HG03175 (cell line): Measurements from ENCODE around the gene DLL1.

ENCODE experiments used
- ATAC-seq: cut with Tn5 transposase; IDR thresholded peaks from one replicate; pipeline ENCODE4 v1.9.1; 2021; ENCODE audit warnings: mild to moderate bottlenecking, moderate library complexity; ENCODE audit not compliant: unreplicated experiment

DLL1 gene

DNA sequence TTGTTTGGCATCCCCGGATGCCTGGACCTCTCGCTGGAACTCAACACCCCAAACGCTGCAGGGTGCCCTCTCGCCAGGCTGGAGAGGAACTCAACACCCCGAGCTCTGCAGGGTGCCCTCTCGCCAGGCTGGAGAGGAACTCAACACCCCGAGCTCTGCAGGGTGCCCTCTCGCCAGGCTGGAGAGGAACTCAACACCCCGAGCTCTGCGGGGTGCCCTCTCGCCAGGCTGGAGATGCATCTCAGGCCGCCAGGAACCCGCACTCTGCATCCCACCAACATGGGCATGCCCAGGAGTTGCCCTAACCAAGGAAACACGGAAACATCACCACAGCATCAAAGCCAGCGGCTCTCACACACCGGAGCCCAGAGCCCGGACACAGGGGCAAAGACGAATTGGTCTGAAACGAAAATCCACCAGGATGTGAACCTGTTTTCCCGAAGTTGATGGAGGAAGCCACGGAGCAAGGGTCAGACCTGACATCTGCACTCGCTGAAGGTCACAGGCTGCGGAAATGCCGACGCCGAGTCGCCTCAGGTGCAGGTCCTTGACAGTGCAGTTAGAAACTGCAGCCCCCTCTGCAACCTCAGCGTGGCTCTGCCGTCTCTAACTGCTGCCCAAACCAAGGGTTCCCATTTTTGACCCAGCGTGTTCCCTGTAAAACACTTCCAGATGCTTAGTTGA lies 37.5 kb downstream of the DLL1 start:
- no peak for ATAC-seq

DNA sequence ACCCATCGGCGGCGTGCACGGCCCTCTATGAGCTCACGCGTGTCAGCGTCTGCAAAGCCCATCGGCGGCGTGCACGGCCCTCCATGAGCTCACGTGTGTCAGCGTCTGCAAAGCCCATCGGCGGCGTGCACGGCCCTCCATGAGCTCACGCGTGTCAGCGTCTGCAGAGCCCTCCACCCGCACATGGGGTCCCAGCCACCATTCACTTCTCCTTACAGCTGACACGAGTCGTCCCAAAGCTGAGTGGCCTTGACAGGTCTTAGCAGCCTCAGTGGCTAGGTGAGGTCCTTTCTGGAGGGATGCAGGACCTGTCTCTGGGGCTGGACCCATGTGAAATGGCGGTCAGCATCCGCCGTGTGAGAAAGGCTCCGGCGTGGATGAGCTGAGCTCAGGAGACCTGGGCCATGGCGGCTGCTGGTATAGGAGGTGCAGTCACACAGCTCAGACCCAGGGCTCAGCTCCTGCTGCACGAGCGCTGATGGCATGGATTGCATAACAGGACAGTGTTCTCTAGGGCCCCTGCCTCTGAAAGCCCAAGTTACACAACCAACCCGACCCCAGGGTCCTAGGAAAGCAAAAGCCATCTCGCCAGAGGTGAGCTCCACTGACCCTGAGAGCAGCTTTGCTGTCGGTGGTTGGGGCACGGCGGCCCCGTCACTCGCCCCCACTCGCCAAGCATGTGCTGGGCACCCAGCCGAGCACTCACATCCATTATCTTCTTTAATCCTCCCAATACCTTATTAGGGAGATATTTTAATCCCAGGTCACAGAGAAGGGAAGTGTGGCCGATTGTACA lies 38.9 kb downstream of the DLL1 start:
- ATAC-seq: no peak

DNA sequence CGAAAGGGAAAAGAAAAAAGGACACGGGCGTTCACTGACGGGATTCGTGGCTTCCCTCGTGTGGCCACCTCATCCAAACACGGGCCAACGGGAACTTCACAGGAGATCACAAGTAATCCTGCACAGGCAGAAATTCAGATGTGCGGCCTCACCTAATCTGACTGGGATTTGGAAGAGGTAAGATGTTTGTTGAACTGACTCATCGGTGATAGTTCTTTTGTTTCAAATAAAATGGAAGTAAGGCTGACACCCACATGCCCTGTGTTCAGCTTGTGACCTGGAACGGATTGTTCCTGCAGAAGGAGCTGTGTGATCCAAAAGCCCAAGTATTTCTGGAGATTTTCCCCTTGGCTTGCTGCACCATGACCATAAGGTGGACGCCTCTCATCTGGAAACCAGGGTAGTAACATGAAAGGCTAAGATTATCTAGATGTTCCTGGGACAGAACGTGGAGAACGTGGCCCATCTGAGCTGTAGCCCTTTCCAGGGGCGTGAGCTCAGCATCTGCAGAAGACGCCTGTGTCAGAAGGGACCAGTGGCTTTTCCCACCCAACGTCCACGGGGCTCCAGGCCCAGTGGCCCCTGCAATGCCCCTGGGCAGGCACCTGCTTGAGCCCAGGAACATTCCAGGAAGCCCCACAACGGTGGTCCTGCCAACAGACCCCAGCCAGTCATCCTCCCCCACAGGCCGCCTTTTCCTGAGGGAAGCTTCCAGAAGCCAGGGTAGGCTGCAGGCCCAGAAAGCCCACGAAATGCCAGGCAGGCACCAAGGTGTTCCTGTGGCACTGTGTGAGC lies 39.7 kb downstream of the DLL1 start:
- ATAC-seq: no peak

DNA sequence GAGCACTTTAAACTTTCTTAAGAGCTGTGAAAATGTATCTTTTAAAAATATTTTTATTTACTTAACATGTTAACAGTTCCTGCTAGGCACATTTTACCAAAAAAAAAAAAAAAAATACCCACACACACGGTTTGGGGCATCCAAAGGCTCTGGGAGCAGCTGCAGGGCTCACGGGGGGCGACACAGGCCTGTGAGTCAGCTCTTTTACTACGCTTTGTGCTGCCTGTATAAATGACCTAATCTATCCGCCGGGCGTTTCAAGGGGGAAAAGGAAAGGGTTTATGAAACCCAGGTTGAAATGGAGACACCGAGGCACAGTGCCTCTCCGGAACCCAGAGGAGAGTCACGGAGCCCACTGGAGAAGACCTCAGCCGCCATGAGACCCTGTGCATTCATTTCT lies 40.4 kb downstream of the DLL1 start:
- no peak for ATAC-seq

DNA sequence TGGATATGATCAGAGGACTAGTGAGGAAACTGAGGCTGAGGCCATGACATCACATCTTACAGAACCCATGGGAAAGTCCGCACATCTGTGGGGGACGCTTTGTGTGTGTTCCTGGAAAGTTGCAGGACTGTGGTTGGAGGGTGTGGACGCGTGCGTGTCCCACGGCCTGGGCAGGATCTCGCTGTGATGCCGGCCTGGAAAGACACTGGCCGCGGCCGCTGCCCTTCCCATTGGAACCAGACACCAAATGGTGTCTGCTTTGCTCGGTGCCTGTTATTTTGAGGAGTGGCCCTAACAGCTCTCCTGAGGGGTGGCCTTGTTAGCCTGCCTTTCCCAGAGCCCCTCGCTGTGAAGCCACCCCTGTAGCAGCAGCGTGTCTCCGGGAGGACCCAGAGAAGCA lies 41.1 kb downstream of the DLL1 start:
- ATAC-seq: no peak

DNA sequence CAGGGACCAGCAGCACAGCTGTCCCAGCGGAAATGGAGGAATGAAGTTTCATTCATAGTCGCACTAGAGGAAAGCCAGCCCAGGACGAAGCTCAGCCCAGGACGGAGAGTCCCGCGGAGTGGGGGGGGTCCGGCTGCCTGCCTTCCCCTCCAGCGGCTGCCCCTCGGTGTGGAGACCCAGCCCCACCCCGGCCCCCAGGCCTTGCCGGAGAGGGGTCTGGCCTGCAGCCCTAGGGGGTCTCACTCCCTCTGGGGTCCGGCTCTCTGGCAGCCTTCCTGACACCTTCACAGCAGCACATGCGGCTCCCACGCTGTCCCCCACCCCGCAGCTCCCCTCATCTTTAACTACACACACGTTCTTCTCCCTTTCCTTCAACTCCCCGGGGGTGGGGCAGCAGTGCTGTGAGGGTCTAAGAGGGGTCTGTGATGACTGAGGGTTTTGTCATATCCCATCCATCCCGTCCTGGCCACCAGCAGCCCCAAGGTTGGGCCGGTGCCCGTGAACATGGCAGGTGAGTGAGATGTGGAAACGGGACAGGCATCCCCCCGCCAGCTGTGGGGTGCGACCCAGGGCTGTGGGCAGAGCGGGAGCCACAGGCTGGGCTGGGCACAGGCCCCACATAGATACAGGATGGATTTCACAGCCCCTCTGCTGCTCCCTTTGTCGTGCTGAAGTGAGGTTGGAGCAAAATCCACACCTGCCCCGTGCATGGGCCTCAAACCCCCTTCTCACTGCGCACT lies 41.8 kb downstream of the DLL1 start:
- ATAC-seq: no peak

DNA sequence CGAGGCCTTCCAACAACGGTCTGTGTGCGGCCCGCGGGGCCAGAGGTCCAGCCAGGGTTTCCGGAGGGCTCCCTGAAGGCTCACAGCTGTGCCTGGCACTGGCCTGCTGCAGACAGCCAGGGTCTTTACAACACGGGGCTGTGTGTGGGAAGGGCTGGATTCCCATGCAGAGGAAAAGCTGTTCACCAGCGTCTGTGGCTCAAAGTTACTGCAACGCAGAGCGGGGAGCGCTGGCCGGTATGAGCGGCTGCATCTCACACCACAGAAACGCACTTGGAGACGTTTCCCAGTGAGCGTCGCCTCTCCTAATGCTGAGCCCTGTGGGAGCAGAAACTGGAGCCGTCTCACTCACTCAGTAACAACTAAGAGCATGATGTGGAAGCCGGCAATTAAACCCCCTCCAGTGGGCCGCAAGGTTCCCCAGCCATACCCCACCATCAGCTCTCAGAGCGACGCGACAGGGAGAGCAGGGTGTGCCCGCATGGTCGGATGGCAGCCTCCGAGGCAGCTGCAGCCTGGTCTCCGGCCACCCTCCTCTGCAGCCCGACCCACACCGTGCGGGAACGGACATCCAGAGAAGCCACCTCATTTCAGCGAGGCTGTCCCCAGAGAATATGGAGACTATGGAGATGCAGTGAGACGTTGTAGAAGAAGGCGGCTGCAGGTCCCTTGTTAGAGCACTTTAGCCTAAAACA lies 42.6 kb downstream of the DLL1 start:
- no peak for ATAC-seq

DNA sequence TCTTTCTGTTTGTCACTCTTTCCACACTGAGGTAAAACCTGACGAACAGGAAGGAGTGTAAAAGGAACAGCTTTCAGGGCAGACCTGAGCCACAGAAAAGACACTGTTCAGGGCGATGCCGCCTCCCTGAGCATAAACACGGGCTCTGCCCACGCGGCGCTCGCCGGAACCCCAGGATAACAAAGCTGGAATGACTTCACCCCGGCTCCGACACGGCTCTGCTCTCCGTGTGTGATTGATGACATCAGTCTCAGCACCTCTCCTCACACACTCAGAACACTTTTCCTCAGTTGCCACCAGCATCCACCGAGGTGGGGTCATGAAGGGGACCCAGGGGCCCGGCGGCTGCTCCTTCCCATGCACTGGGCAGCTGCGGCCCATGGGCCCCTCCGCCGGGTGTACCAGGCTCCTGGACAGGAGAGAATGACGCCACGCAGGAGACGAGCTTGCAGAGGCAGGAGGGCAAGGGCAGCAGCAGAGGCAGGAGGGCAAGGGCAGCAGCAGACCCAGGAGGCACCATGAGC lies 43.6 kb downstream of the DLL1 start:
- ATAC-seq: no peak

DNA sequence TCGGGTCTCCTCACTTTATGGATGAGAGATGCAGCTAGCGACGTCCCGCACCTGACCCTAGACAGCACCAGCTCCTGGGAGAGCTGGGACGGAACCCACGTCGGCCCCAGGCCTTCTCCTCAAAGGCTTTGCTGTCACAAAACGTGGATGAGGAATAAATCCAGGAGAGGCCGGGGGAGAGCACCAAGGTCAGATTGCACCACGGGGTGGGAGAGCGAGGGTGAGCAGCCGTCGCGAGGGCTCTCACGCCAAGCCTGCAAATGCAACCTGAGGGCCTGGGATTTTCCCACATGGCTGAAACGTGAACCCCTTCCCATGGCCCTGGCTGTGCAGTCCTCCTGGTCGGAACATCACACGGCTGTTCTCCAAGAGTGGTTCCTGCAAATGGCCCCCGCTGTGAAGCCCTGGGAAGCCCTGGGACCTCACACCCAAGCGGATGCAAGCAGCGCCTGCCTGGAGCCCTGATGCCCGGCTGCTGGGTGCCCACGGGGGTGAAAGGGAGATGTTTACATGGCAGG lies 45.3 kb downstream of the DLL1 start:
- ATAC-seq: no peak

DNA sequence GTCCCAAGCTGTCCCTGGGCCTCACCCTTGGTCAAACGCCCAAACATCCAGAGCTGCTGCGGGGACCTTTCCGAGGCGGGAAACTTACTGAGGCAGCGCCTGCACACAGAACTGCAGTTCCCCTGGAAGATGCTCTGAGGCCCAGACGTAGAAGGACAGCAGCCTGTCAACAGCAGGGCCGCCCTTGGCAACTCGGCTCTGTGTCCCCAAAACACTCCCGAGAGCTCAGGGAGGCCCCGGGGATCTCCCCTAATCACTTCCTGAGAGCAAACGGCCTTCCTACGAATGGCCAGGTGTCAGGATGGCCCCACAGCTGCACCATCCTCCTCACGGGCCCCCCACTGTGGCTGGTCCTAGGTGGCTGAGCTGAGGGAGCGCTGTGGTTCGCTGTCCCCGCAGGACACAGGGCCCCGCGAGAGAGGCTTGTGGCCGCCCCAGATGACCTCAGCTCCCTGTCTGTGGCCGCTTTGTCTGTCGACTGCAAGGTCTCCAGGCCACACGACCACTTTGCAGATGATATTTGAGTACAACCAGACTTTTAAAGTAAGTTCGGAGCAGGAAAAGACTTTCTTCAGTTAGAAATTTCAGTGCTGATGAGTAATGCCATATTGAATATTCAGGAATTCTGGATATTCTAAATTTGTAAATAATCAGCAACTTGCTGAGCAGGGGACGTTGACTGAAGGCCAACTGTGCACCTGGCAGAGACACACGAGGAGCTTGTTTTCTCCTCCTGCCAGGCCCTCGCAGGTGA lies 46.0 kb downstream of the DLL1 start:
- no peak for ATAC-seq

DNA sequence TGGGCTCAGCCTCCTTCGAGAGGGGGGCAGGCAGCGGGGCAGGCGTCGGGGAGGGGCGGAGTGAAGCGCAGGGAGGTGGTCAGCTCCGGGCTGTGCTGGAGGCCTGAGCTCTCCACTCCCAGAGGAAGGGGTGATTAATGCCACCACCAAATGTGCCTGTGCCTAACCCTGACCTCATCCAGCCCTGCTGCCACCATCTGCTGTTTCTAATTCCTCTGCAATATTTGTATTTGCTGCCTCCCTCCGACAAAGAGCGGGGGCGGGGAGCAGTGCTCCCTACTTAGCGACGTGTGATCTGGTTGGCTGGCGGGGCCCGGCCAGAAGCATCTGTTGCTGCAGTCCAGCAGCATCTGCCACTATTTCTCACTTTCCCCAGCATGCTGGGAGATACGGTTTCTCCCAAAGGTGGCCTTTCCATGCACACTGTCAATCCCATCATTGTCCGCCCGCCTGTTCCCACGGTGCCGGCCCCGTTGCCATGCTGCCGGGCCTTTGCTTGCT lies 47.0 kb downstream of the DLL1 start:
- ATAC-seq: no peak

DNA sequence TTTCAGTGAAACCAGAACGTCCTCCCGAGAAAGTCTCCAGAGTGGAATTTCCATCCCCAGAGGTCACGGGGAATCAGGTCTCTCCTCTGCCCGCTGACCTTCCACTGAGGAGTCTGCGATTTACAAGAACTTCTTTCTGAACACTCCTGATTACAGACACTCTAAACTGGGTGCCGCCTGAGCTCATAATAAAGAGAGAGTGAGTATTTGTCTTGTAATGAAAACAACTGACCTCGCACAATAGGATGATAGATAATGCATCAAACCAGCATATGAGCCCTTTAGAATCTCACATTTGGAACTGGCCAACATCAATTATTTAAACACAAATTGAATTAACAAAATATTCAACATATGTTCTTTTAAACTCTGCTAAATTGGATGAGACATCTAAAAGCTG lies 47.5 kb downstream of the DLL1 start:
- no peak for ATAC-seq

DNA sequence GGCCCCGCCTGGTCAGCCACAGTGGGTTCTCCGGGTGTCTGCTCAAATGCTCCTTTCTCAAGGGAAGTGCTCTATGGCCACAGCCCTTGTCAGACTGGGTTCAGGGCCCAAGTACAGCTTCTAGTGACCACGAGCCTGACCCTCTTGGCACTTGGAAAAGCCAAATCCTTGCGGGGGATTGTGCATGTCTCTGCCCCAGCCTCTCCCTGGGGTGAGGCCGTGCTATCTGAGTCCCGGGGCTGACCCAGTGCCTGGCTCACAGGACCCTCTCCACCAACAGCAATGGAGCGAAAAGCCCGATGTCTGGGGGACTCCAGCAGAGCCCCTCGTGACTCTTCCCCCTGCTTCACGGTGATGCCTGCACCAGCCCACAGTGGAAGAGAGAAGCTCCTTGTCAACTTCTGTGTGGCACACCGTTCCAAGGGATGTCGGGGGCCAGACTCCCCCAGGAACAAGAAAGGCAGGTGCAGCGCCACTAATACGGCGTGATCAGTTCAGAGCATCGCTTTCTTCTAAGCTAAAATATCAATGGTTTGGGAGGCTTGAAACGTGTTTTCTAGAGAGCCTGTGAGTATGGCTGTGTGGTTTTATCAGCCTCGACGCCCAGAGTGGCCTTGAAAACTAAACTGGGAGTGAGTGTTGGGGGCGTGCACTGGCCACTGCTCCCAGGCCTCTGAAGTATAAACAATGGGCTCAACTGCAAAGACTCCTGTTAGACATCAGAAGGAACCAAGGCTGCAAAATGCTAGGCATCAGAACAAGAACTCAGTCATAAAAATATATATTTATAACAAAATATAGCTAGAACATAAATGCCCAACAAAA lies 51.9 kb downstream of the DLL1 start:
- ATAC-seq: no peak

DNA sequence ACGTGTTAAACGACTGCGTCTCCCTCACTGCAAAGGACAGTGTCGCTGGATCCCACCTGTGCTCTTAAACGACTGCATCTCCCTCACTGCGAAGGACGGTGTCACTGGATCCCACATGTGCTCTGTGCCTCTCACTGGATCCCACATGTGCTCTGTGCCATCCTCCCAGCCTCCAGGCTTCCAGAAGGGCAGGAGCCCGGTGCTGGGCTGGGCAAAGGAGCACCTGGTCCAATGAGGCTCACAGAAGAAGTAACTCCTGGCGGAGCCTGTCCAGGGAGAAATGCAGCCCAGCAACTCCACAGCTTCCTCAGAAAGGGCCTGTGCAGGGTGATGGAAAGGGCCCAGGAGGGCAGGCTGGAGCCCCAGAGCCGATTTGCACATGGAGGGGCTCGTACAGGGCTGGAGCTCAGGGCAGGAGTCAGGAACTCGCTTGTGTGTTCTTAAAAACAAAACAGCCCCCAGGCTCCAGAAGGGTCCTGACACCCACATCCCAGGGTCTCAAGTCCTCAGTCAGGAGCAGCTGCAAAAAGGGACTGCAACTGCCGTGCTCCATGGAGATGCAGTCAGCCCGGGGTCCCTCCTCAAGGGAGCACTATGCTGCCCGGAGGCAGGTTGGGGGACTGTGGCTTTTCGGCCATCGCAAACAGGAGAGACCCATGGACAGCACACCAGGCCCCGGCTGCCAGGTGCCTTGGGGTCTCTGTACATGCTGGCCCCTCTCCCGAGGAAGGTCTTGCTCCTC lies 52.7 kb downstream of the DLL1 start:
- no peak for ATAC-seq

DNA sequence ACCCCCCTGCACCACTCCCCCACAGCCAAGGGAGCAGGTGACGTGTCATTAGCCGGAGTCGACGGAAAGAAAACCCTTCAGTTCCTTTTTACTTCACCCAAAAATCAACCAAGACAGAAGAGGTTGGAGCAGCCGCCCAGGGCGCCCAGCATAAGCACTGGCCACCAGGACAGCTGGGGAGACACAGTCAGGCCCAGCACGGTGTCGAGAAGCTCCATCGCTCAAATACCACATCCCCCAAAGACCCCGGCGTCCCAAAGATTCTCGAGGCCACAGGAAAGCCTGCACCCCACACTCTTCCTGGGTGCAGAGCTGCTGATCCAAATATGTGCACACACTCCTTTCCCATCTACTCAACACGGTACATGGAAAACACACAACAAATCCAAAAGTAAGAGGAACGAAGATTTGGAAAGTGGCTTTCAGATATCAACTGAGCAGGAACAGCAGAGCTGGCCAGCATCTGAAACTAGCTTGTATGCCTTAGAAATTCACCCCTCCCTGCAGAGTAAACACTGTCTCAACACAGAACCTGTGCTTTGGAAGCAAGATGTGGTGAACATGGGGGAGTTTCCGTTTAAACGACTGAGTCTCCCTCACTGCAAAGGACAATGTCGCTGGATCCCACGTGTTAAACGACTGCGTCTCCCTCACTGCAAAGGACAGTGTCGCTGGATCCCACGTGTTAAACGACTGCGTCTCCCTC lies 54.6 kb downstream of the DLL1 start:
- no peak for ATAC-seq

DNA sequence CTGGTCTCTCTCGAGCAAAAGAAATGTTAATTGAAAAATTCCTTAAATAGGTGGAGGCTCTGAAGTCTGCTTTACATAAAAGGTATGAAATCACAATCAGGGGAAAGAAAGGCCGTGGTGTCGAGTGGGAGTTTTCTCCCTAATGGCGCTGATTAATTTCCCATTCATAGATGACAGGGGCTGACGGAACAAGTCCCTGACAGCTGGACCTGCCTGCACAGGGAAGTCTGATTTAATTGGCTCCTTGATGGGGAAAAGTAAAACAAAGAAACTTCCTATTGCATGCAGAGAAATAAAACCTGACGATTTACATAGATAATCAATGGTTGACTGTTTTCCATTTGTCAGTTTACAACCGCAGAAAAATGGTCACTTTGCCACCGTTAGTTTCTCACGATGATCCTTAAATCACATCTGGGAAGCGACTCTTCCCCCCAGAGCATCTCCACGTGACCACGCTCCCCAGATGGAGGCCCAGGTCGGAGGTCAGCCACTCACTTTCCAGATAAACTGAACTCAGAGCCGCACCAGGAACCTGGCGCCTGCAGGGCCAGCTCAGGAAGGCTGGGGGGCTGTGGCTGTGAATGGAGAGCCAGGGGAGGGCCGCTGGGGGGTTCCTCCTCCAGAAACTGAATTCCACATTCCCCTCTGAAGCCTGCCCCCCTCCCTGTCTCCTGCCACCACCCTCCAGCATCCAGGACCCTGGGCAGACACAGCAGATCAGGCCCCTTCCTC lies 55.3 kb downstream of the DLL1 start:
- no peak for ATAC-seq
